Mesothelial cell of epicardium (in vitro differentiated cells): ENCODE measurements around the gene FOXF2. TPM values are rescaled to one million over a fixed set of nuclear protein-coding genes. Genes with fewer than 3 reads are reported as not detected.

Source experiments
- DNase-seq, 2 experiments: peaks; one replicate each; pipeline ENCODE4 v3.0.0; 2021; ENCODE audit warnings: low spot score in 2 of 2; ENCODE audit not compliant: unreplicated experiment in 2 of 2
- H3K27ac Mint-ChIP-seq: 2 replicates; pipeline ENCODE4 v1.8.0; 2021; ENCODE audit warnings: mixed read lengths
- H3K27me3 Mint-ChIP-seq: 2 replicates; pipeline ENCODE4 v1.8.0; 2021; ENCODE audit warnings: low read depth, mixed read lengths
- H3K36me3 Mint-ChIP-seq: 2 replicates; pipeline ENCODE4 v1.8.0; 2021; ENCODE audit warnings: mixed read lengths
- H3K4me1 Mint-ChIP-seq: 2 replicates; pipeline ENCODE4 v1.8.0; 2021; ENCODE audit warnings: mixed read lengths
- H3K4me3 Mint-ChIP-seq: 2 replicates; pipeline ENCODE4 v1.8.0; 2021; ENCODE audit warnings: mild to moderate bottlenecking, moderate library complexity, mixed read lengths
- H3K9me3 Mint-ChIP-seq: 2 replicates; pipeline ENCODE4 v1.8.0; 2021; ENCODE audit warnings: mixed read lengths
- total RNA-seq: library from RNA; stranded (reverse); gene quantifications from 3 replicates; pipeline ENCODE4 v1.2.1, GENCODE V29; 2021
- TF ChIP-seq, protein P1 (sequence below): fragments of 200-600 bp; sonication (generic); IDR thresholded peaks from one replicate; pipeline ENCODE4 v1.5.0; 2021; ENCODE audit warnings: antibody characterized with exemption; ENCODE audit not compliant: unreplicated experiment

The FOXF2 gene
- total RNA-seq, 1 donor from 2014 or later: 0.13 TPM

- Mint-ChIP-seq H3K4me1 (peaks cover 1% of the 10 kb centered on the region), H3K27ac (no peak overlapping the region), H3K36me3 (no peaks in the 10 kb centered on the region), H3K27me3 (peaks cover 94% of the 10 kb centered on the region), H3K9me3 (no peaks in the 10 kb centered on the region), H3K4me3 (no peak overlapping the region)
- DNase-seq: no peak
- TF ChIP-seq, protein P1, sequence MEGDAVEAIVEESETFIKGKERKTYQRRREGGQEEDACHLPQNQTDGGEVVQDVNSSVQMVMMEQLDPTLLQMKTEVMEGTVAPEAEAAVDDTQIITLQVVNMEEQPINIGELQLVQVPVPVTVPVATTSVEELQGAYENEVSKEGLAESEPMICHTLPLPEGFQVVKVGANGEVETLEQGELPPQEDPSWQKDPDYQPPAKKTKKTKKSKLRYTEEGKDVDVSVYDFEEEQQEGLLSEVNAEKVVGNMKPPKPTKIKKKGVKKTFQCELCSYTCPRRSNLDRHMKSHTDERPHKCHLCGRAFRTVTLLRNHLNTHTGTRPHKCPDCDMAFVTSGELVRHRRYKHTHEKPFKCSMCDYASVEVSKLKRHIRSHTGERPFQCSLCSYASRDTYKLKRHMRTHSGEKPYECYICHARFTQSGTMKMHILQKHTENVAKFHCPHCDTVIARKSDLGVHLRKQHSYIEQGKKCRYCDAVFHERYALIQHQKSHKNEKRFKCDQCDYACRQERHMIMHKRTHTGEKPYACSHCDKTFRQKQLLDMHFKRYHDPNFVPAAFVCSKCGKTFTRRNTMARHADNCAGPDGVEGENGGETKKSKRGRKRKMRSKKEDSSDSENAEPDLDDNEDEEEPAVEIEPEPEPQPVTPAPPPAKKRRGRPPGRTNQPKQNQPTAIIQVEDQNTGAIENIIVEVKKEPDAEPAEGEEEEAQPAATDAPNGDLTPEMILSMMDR: peak; percentile 10
Measured at GRCh38 chr6:1382883-1383728, 6.3 kb upstream of the FOXF2 start.

- H3K9me3 Mint-ChIP-seq: no peaks in the 10 kb centered on the region
- peaks cover 8% of the 10 kb centered on the region for H3K4me1 Mint-ChIP-seq
- peaks cover 95% of the 10 kb centered on the region for H3K27me3 Mint-ChIP-seq
- H3K4me3 Mint-ChIP-seq: no peak overlapping the region
- no peaks in the 10 kb centered on the region for H3K36me3 Mint-ChIP-seq
- no peak for DNase-seq
- H3K27ac Mint-ChIP-seq: no peak overlapping the region
- TF ChIP-seq, protein P1: peak; percentile 1
Measured at GRCh38 chr6:1383729-1384548, 5.4 kb upstream of the FOXF2 start.

- H3K4me3 Mint-ChIP-seq: no peak overlapping the region
- no peak for DNase-seq
- H3K27ac Mint-ChIP-seq: no peak overlapping the region
- H3K9me3 Mint-ChIP-seq: no peaks in the 10 kb centered on the region
- peaks cover 10% of the 10 kb centered on the region for H3K4me1 Mint-ChIP-seq
- TF ChIP-seq, protein P1: no peak
- H3K36me3 Mint-ChIP-seq: no peaks in the 10 kb centered on the region
- H3K27me3 Mint-ChIP-seq: peaks cover 91% of the 10 kb centered on the region
Measured at GRCh38 chr6:1384549-1385128, 4.7 kb upstream of the FOXF2 start.

DNA sequence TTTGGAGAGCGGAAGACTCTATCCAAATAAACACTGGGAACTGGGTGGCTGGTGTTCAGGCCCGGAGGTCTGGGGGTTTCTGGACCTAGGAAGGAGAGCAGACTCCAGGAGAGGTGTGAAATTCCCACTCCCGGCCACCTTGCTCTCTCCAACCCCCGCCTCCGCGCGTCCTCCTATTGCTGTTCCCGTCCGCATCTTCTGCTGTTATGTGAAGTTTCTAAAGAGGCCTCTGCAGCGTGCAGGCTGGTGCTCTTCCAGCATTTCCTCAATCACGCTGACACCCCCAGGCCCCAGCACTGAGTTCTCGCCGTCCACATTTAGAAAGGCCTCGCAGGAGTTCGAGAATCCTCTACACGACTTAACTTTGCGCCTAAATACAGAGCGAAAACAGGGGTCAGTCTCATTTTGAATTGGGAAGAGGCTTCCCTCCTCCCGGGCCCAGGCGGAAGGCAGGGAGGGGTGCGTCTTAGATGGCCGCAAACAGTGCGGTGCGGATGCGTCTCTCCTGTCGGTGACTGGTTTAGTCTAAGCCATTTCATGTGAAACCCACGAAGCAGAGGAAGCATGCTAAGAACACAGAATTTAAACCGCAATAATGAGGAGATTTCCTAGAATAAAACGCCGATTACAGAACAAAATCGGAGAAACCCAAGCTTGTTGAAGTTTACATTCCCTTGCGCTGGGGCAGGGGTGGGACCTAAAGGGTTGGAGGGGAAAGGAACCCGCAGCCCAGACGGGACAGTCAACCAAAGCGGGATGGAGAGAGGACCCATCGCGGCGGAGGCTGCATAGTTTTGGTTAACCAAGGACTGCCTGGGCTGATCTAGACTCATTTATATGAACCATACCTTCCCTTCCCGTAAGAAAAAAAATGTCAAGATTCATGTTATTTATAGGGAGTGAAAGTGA lies 4.0 kb upstream of the FOXF2 start:
- Mint-ChIP-seq H3K4me1 (peaks cover 12% of the 10 kb centered on the region), H3K27me3 (peaks cover 87% of the 10 kb centered on the region), H3K36me3 (no peaks in the 10 kb centered on the region), H3K4me3 (no peak overlapping the region), H3K27ac (no peak overlapping the region), H3K9me3 (no peaks in the 10 kb centered on the region)
- TF ChIP-seq, protein P1: no peak
- no peak for DNase-seq
